DOHH2 (cell line): ENCODE data around the gene CARD14.

Source experiments
- H3F3A ChIP-seq: fragments of 200-600 bp; sonication (generic), shearing (Covaris generic); 2 replicates; pipeline ENCODE4 v1.6.0; 2016; ENCODE audit warnings: antibody characterized with exemption, mild to moderate bottlenecking; ENCODE audit not compliant: control insufficient read depth, insufficient read depth
- H3K27ac ChIP-seq: fragments of 200-600 bp; sonication (generic); 2 replicates; pipeline ENCODE4 v1.5.1; 2014; ENCODE audit warnings: low read depth, mild to moderate bottlenecking, low read length, moderate library complexity
- H3K27me3 ChIP-seq: fragments of 200-600 bp; sonication (generic); 2 replicates; pipeline ENCODE4 v1.6.1; 2014; ENCODE audit warnings: mild to moderate bottlenecking, low read length, mixed read lengths; ENCODE audit not compliant: control insufficient read depth
- H3K36me3 ChIP-seq: fragments of 200-600 bp; sonication (generic); 2 replicates; pipeline ENCODE4 v1.6.1; 2014; ENCODE audit warnings: mild to moderate bottlenecking, low read length, moderate library complexity, mixed read lengths; ENCODE audit not compliant: control insufficient read depth
- H3K4me1 ChIP-seq: fragments of 200-600 bp; sonication (generic); 2 replicates; pipeline ENCODE4 v1.6.1; 2014; ENCODE audit warnings: mild to moderate bottlenecking, low read length, mixed read lengths; ENCODE audit not compliant: control insufficient read depth
- H3K4me2 ChIP-seq: fragments of 200-600 bp; sonication (generic); 2 replicates; pipeline ENCODE4 v1.6.0; 2014; ENCODE audit warnings: mild to moderate bottlenecking, low read length, moderate library complexity
- H3K4me3 ChIP-seq: fragments of 200-600 bp; sonication (generic); 2 replicates; pipeline ENCODE4 v1.5.1; 2014; ENCODE audit warnings: mild to moderate bottlenecking, low read length, mixed read lengths
- H3K79me2 ChIP-seq: fragments of 200-600 bp; sonication (generic); 2 replicates; pipeline ENCODE4 v1.6.1; 2014; ENCODE audit warnings: mild to moderate bottlenecking, low read length, mixed read lengths; ENCODE audit not compliant: control insufficient read depth
- H3K9me2 ChIP-seq: fragments of 200-600 bp; sonication (generic); replicated peaks from 2 replicates; pipeline ENCODE4 v1.6.1; 2014; ENCODE audit warnings: mild to moderate bottlenecking, low read length, mixed read lengths; ENCODE audit not compliant: control insufficient read depth
- H3K9me3 ChIP-seq: fragments of 200-600 bp; sonication (generic); 2 replicates; pipeline ENCODE4 v1.6.1; 2014; ENCODE audit warnings: antibody characterized with exemption, low read length, mixed read lengths; ENCODE audit not compliant: control insufficient read depth, insufficient read depth
- H4K20me1 ChIP-seq: fragments of 200-600 bp; sonication (generic); 2 replicates; pipeline ENCODE4 v1.6.0; 2014; ENCODE audit warnings: low read depth, mild to moderate bottlenecking, antibody characterized with exemption, low read length, moderate library complexity; ENCODE audit not compliant: control insufficient read depth, insufficient read depth
- EZH2phosphoT487 ChIP-seq: fragments of 200-600 bp; sonication (generic); IDR thresholded peaks from 2 replicates; pipeline ENCODE4 v1.6.1; 2017; ENCODE audit warnings: borderline replicate concordance, mild to moderate bottlenecking, antibody characterized with exemption, low read length, moderate library complexity, mixed read lengths
- TF ChIP-seq, protein P1 (sequence below): fragments of 200-600 bp; sonication (generic); IDR thresholded peaks from one replicate; pipeline ENCODE4 v1.5.1; 2014; ENCODE audit warnings: antibody characterized with exemption, mild to moderate bottlenecking, low read depth, low read length; ENCODE audit not compliant: poor library complexity, severe bottlenecking

Gene CARD14

DNA sequence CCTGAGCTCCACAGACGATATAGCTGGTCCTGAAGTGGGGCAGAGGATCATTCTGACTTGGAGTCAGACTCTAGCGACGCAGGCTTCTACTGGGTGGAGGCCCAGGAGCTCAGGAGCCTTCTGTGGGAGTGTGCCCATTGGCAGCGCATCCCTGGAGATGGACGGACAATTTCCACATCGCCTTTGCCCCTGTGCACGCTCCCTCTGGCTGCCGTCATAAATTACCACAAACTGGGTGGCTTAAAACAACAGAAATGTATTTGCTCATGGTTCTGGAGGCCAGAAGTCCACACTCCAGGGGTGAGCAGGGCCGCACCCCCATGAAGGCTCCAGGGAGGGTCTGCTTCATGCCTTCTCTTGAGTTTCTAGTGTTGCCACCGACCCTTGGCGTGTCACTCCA, 6.9 kb downstream of the CARD14 start:
- H3K27me3 ChIP-seq = no peaks in the 10 kb centered on the region
- no peaks in the 10 kb centered on the region for H3K9me3 ChIP-seq
- no peak for TF ChIP-seq EZH2phosphoT487
- H3K9me2 ChIP-seq = no peaks in the 10 kb centered on the region
- no peaks in the 10 kb centered on the region for H3F3A ChIP-seq
- H3K4me3 ChIP-seq = no peak overlapping the region
- H4K20me1 ChIP-seq = no peaks in the 10 kb centered on the region
- no peak overlapping the region for H3K27ac ChIP-seq
- no peaks in the 10 kb centered on the region for H3K4me1 ChIP-seq
- H3K4me2 ChIP-seq = no peak overlapping the region
- H3K36me3 ChIP-seq = no peaks in the 10 kb centered on the region
- no peaks in the 10 kb centered on the region for H3K79me2 ChIP-seq

DNA sequence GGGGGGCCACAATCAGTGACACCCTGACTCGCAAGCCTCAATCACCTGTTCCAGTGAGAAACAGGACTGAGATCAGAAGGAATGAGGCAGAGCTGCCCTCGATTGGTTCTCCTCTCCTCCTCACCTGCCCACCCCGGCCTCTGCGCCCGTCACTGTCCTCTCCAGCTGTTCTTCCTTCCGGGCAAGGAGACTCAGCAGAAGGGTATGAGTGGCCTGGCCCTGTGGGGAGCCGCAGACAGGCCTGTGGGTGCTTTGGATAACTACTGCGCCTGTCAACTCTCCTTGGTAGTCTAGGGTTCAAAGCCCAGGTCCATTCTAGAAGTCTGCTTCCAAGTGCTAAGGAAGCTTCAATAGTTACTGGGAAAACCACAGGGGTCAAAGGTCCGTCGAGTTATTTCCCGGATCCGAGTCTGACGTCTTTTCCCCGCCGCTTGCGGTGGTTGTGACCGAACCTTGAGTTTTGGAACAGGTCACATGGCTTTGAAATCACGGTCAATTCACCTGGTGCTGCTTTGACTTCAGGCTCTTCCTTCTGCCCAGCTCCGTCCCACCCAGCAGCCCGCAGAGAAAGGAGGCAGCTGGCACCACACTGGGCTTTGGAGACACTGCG, 8.3 kb downstream of the CARD14 start:
- Histone ChIP-seq H3K4me3 (no peak overlapping the region), H3K4me1 (no peaks in the 10 kb centered on the region), H3K27me3 (no peaks in the 10 kb centered on the region), H3F3A (no peaks in the 10 kb centered on the region), H4K20me1 (no peaks in the 10 kb centered on the region), H3K9me3 (no peaks in the 10 kb centered on the region), H3K27ac (no peak overlapping the region), H3K9me2 (no peaks in the 10 kb centered on the region), H3K4me2 (no peak overlapping the region), H3K79me2 (no peaks in the 10 kb centered on the region), H3K36me3 (no peaks in the 10 kb centered on the region)
- no peak for TF ChIP-seq EZH2phosphoT487
- TF ChIP-seq, protein P1, sequence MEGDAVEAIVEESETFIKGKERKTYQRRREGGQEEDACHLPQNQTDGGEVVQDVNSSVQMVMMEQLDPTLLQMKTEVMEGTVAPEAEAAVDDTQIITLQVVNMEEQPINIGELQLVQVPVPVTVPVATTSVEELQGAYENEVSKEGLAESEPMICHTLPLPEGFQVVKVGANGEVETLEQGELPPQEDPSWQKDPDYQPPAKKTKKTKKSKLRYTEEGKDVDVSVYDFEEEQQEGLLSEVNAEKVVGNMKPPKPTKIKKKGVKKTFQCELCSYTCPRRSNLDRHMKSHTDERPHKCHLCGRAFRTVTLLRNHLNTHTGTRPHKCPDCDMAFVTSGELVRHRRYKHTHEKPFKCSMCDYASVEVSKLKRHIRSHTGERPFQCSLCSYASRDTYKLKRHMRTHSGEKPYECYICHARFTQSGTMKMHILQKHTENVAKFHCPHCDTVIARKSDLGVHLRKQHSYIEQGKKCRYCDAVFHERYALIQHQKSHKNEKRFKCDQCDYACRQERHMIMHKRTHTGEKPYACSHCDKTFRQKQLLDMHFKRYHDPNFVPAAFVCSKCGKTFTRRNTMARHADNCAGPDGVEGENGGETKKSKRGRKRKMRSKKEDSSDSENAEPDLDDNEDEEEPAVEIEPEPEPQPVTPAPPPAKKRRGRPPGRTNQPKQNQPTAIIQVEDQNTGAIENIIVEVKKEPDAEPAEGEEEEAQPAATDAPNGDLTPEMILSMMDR = no peak

DNA sequence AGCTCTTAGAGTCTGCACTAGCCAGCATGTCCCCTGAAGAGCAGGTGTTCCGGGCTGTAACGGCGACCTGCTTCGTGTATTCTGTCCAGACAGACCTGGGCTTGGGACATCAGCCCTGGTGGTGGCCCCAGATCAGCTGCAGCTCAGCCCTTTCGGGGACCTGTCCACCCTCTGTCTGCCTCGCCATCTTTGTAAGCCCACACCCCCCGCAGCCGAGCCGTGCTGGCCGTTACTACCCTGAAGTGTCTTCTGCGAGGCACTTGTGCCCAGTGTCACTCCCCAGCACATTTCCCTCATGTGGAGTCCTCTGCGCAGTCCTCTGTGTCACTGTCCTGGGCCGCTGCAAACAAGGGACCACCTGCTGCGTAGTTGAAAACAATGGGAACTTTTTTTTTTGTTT, 10.4 kb downstream of the CARD14 start:
- H3K36me3 ChIP-seq = no peaks in the 10 kb centered on the region
- H3K4me1 ChIP-seq = no peaks in the 10 kb centered on the region
- H3K79me2 ChIP-seq = no peaks in the 10 kb centered on the region
- no peaks in the 10 kb centered on the region for H4K20me1 ChIP-seq
- H3F3A ChIP-seq = no peaks in the 10 kb centered on the region
- no peak overlapping the region for H3K27ac ChIP-seq
- TF ChIP-seq, protein P1 = no peak
- no peak for TF ChIP-seq EZH2phosphoT487
- H3K4me3 ChIP-seq = no peak overlapping the region
- H3K4me2 ChIP-seq = no peak overlapping the region
- H3K9me2 ChIP-seq = no peaks in the 10 kb centered on the region
- H3K27me3 ChIP-seq = no peaks in the 10 kb centered on the region
- H3K9me3 ChIP-seq = no peaks in the 10 kb centered on the region

DNA sequence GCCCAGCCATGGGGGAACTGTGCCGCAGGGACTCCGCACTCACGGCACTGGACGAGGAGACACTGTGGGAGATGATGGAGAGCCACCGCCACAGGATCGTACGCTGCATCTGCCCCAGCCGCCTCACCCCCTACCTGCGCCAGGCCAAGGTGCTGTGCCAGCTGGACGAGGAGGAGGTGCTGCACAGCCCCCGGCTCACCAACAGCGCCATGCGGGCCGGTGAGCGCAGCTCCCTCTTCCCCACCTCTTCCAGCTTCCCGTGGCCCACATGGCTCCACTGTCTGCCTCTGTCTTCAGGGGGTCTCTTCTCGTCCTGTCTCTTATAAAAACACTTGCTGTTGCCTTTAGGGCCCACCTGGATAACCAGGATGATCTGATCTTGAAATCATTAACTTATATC, 11.6 kb downstream of the CARD14 start:
- Histone ChIP-seq H3K79me2 (no peaks in the 10 kb centered on the region), H3K4me3 (no peak overlapping the region), H3K36me3 (no peaks in the 10 kb centered on the region), H3K4me2 (no peak overlapping the region), H3F3A (no peaks in the 10 kb centered on the region), H3K9me2 (no peaks in the 10 kb centered on the region), H3K27ac (no peak overlapping the region), H4K20me1 (no peaks in the 10 kb centered on the region), H3K4me1 (no peaks in the 10 kb centered on the region), H3K27me3 (no peaks in the 10 kb centered on the region), H3K9me3 (no peaks in the 10 kb centered on the region)
- TF ChIP-seq, protein P1 = no peak
- no peak for TF ChIP-seq EZH2phosphoT487
